ENCODE data around the gene KNDC1.

Gene KNDC1

DNA sequence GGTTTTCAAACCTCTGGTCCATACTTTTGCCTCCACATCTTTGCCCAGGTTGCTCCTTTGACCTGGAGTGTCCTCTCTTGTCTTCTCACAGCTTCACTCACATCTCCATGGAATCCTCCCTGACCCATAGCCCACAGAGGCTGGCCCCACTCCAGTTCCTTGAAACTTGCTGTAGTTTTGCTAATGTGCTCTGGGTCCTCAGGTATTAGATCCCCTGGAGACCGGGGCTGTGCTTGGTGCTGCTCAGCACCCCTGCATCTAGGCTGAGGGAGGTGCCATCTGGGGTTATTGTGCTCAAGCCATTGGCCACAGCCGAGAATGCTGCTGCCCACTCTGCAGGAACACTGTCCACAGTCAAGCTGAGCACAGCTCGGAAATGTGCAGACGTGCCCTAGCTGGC lies 16.5 kb downstream of the KNDC1 start:
- DNase-seq (ENCODE audit: low read depth in 2 of 2, low spot score in 1 of 2) = no peak

GRCh38 chr10:133177380-133178157 lies 17.6 kb downstream of the KNDC1 start:
- no peak for DNase-seq (ENCODE audit: low read depth in 2 of 2, low spot score in 1 of 2)

DNA sequence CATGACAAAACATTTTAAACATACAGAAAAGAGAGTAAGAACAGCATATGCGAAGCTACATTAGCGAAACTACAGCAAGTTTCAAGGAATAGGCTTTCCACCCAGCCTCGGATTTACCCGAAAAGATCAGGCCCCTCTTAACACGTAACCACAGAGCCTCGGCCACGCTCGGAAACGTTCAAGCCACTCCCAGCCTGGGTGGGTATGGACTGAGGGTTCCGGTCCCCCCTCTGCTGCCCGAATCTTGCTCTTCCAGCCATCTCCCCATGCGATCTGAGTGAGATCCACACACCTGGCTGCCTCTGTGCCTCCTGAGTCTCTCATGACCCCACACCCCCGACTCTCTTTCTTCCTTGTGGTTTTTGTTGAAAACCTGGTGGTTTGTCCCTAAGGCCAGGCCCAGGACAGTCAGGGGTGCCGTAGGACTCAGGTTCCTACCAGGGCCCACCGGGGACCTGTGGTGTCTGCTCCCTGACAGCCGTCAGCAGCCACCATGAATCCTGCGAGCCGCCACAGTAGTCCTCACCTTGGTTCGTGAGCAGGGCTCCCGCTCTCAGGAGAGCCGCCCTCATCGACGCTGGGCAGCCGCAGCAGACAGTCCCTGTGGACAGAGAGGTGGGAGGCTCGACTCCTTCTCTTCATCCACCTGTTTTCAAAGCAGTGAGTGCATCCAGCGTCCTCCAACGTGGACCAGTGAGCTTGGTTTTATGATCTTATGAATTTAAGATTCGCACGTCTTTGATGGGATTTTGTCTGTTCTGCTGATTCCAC lies 18.5 kb downstream of the KNDC1 start:
- DNase-seq (ENCODE audit: low read depth in 2 of 2, low spot score in 1 of 2) = no peak

DNA sequence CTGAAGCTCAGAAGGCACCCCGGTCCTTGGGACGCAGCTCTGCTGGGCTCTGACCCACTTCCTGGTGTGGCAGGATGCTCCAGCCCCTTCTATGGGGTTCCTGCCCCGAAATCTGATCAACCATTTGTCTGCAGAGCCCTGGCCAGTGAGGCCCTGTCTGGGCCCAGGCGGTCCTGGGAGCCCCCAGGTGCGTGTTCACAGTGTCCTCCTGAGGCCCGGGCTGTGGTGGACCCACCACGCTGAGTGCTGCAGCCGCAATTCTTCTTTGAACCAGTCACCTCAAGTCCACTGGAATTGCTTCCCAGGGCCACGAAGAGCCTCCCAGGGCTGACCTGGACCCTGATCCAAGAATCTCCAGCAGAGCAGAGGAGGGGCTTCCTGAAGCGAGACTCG lies 19.1 kb downstream of the KNDC1 start:
- no peak for DNase-seq (ENCODE audit: low read depth in 2 of 2, low spot score in 1 of 2)

DNA sequence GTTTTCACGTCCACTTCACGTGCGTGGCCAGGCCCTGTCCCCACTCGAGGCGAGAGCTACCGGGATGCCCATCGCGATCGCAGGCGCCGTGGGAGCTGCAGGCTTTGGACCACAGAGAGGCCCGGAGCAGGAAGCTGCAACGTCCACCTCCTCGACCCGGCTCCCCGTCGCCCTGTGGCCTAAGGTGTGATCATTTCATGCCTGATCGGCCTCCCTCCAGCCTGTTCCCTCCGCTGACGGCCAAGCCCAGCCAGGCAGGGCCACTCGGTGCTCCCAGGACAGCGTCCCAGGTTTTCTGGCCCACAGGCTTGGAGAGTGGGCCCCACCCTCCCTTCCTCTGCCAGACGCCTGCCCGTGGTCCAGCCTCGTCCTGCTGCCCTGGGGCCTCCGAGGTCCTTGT lies 19.6 kb downstream of the KNDC1 start:
- DNase-seq (ENCODE audit: low read depth in 2 of 2, low spot score in 1 of 2) = no peak

GRCh38 chr10:133180192-133180964 lies 20.4 kb downstream of the KNDC1 start:
- no peak for DNase-seq (ENCODE audit: low read depth in 2 of 2, low spot score in 1 of 2)

GRCh38 chr10:133180965-133181639 lies 21.1 kb downstream of the KNDC1 start:
- no peak for DNase-seq (ENCODE audit: low read depth in 2 of 2, low spot score in 1 of 2)

GRCh38 chr10:133182190-133182589 lies 22.2 kb downstream of the KNDC1 start:
- no peak for DNase-seq (ENCODE audit: low read depth in 2 of 2, low spot score in 1 of 2)

GRCh38 chr10:133182791-133183645 lies 23.0 kb downstream of the KNDC1 start:
- no peak for DNase-seq (ENCODE audit: low read depth in 2 of 2, low spot score in 1 of 2)

DNA sequence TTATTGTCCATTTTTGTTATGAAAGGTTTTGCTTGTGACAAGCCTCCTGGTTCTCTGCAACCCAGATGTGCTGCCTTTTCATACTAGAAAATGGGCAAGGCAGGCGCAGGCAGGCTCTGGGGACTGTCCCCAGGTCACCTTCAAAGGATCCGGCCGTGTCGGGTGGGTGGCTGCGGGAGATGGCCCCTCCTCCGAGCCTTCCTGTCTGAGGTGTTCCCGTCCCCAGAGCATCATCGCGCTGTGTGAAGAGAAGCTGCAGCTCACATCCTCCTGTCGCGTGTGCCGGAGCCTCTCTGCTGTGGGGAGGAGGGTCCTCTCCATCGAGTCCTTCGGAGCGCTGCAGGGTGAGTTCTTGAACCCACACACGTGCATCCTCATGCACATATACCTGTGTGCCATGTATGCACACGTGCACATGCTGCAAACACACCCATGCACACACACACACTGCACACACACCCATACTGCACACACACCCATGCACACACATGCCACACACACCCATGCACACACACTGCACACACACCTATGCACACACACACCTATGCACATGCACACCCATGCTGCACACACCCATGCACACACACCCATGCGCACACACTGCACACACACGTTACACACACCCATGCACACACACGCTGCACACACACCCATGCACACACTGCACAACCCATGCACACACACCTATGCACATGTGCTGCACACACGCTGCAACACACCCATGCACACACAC lies 23.8 kb downstream of the KNDC1 start:
- DNase-seq (ENCODE audit: low read depth in 2 of 2, low spot score in 1 of 2) = no peak

DNA sequence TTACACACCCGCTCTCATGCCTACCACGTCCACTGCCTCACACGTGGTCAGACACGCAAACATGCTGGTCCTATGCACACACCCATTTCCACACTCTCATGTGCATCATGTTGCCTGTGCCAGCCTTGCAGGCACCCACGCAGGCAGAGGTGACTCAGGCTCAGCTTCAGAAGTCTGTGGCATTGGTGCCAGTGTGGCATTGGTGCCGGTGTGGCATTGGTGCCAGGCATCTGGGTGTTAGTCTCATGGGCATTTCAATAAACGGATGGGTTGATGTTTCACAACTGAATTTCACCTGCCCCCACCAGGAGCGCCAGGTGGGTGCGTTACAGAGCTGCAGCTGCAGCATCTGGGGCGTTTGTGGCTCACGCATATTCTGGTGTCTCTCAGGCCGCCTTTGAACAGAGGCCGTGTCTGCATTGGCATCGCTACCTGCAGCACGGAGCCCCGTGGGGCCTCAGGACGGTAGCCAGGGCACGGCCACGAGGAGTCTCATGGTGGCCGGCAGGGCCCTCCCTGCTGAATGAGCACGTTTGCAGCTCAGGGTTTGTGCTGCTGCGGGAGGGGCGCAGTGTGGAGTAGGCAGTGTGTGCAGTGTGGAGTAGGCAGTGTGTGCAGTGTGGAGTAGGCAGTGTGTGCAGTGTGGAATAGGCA lies 24.7 kb downstream of the KNDC1 start:
- no peak for DNase-seq (ENCODE audit: low read depth in 2 of 2, low spot score in 1 of 2)

DNA sequence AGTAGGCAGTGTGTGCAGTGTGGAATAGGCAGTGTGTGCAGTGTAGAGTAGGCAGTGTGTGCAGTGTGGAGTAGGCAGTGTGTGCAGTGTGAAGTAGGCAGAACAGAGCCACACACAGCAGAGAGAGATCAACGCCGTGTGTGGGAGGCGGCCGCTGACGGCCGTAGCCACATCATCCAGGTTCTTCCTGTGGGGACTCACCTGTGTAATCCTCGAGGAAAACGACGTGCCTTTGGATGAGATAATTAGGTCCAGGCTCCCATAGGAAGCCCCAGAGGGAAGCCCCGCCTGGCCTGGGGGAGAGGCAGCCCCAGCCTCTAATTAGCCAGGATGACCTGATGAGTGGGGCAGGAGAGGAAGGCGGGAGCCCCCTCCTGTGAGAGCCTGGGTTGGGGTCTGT lies 25.4 kb downstream of the KNDC1 start:
- no peak for DNase-seq (ENCODE audit: low read depth in 2 of 2, low spot score in 1 of 2)

GRCh38 chr10:133185916-133186315 lies 25.9 kb downstream of the KNDC1 start:
- no peak for DNase-seq (ENCODE audit: low read depth in 2 of 2, low spot score in 1 of 2)

DNA sequence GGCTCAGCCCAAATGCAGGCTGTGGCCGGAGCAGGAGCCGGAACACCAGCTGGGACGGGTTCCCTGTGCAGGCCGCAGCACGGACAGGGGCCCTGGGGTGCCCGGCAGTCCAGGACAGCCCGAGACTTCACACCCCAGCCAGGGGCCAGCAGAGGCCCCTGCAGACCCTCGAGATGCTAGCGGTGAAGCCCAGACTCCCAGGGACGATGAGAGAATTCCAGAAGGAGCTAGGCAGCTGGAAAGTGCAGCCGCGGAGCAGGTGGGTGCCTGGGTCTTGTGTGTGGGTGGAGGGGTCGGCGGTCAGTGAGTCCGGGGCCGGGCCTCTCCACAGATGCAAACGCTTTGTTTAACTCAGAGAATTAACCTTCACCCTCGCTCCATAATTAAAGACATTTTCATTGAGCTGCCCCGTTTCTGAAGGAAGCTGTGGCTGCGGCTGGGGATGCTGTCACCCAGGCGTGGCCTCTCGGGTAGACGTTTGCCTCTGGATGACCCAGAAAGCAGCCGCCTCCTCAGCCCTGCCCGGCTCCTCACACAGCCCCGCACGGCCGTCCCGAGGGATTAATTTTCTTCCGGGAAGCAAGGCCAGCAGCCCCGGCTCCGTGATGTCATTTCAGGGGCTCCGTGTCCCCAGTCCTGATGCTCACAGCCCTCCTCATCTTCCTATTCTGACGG lies 26.5 kb downstream of the KNDC1 start:
- DNase-seq (ENCODE audit: low read depth in 2 of 2, low spot score in 1 of 2) = no peak

- no peak for DNase-seq (ENCODE audit: low read depth in 2 of 2, low spot score in 1 of 2)
Observed at GRCh38 chr10:133187091-133187905, 27.3 kb downstream of the KNDC1 start.

DNA sequence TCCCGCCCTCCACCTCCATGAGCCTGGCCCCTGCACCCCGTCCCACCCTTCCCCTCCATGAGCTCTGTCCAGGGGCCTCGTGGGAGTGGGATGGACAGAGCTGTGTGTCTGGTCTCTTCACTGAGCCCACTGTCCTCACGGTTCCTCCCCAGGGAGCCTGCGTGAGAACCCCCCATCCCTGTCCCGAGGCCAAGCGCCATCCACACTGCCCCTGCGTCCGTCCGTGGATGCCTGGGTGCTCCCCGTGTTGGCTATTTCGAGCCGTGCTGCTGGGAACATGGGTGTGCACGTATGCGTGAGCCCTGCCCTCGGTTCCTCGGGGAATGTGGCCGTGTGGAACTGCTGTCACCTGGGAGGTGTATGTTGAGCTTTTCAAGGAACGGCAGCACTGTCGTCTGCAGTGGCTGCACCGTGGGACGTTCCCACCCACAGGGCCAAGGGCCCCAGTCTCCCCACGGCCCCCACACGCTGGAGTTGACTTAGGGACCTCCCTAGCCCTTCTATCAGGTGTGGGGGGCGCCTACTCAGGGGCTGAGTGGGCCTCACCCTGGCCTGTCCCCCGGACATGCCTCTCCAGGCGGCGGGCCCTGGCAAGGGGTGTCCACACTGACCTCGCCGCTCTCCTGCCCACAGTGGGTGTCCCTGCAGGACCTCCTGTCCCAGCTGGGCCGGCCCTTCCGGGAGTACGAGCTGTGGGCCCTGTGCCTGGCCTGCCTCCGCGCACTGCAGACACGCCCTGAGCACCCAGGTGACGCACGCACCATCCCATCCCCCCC lies 28.1 kb downstream of the KNDC1 start:
- DNase-seq (ENCODE audit: low read depth in 2 of 2, low spot score in 1 of 2) = no peak

DNA sequence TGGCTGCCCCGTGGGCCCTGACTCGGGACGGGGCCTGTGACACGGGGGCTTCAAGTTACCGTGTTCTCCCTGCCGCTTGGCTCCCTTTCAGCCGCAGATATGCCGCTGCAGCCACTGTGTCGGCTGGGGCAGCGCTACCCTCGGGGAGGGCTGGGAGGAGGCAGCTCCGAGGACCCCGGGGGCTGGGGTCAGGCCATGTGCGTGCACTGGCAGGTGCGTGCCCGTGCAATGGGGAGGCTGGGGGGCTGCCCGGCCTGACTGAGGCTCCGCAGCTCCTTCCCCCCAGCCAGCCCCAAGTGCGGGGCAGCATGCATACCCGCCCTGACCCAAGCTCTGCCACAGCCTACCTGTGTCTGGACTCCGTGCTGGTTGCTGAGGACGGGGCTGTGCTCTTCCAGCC lies 29.2 kb downstream of the KNDC1 start:
- DNase-seq (ENCODE audit: low read depth in 2 of 2, low spot score in 1 of 2) = no peak
